ENCODE data around the gene STN1.

Gene STN1

DNA sequence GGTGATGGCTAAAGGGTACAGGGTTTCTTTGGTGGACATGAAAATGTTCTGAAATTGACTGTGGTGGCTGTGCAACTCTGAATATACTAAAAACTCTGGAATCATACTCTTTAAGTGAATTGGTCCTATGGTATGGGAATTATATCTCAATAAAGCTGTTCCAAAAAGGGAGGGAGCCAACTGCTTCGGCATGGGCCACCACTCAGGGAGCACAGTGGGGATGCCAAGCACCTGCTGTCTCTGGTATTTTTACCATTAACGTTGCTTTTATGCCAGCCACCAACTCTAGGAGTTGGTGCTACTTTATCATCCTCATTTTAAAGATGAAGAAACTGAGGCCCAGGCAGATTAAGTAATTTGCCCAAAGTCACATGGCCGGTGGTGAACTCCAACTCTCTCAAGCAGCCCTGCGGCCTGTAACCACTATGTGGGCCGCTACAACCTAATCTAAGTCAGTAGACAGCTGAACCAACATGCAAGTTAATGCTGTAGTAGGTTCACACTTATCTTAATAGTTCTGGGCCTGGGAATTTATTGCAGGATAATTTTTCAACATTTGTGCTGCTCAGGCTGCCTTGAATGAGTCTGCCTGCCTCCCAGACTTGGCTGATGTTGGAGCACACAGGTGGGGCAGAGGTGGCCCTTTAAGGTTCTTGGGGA lies 83.4 kb downstream of the STN1 start:
- DNase-seq (ENCODE audit: extremely low spot score, insufficient read length, low read depth) (no peak), FAIRE-seq (no peak)

DNA sequence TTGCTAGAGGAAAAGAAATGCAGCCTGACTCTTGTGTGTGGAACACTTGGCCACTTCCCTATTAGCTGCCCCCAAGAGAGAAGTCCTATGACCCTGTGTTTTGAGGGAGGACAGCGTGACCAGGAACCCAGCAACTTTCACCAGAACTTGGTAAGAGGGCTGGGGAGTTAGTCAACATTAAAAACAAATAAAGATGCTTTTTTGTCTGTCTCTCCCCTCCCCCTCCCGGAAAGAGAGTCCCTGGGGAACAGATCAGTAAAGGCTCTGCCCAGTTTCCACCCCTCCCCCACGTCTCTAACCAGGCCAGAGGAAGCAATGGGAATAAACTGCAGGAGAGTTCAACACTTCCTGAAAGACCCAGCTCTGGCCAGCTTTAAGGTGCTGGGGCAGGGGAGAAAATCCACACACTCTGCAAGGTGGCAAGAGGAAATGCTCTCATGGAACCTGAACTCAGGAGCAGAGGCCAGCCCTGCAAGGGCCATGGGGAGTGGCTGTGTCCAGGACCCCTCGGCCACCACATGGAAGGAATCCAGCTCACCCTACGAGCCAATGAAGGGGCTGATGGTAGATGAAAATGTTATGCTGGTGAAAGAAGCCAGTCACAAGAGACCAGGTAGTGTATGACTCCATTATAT lies 84.1 kb downstream of the STN1 start:
- FAIRE-seq = no peak

DNA sequence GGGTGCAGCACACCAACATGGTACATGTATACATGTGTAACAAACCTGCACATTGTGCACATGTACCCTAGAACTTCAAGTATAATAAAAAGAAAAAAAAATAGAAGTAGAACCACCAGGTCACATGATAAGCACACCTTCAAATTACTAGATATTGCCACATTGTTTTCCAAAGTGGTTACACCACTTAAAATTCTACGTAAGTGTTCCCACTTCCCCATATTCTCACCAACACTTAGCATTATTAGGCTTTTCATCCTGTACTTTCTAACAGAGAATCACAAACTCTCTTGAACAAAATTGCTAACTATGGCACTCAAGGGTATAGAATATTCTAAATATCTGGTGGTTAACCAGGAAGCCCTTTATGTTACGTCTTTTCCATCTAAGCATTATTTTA lies 85.2 kb downstream of the STN1 start:
- FAIRE-seq (no peak), DNase-seq (ENCODE audit: extremely low spot score, insufficient read length, low read depth) (no peak)

More for the DNA sequence above, 84.1 kb downstream of the STN1 start:
- DNase-seq (ENCODE audit: extremely low spot score, insufficient read length, low read depth) = no peak

All from GM18507 (cell line).